Endothelial cell of umbilical vein (primary cell): ENCODE measurements around the gene ZC3H18. TPM values are rescaled to one million over a fixed set of nuclear protein-coding genes. Genes with fewer than 3 reads are reported as not detected.

Source experiments
- BruUV-seq: library from RNA; stranded (reverse); fragments of 400-500 nt; replicated peaks from 2 replicates; lab custom pipeline; 2021; lab: Mats Ljungman, UMichigan
- CTCF ChIA-PET: fragments of 300-600, 350-600 bp; sonication (Branson Sonifier 250); formaldehyde crosslinking; loops from one replicate; lab custom pipeline; 2021; ENCODE audit warnings: antibody characterized with exemption, inconsistent platforms; lab: Charles Lee
- POLR2A ChIA-PET: fragments of 300-600, 350-600 bp; sonication (Branson Sonifier 250); formaldehyde crosslinking; loops from one replicate; lab custom pipeline; 2021; ENCODE audit warnings: antibody characterized with exemption, inconsistent platforms; lab: Charles Lee
- DNase-seq: peaks from one replicate; pipeline ENCODE4 v3.0.0-alpha.2; 2011; ENCODE audit warnings: low read depth, low spot score
- FAIRE-seq: peaks from 2 replicates; lab custom pipeline; 2011; peaks lifted over from hg19 to GRCh38; lab: Jason Lieb, UNC
- H2AFZ ChIP-seq: 2 replicates; pipeline ENCODE4 v1.6.0; 2012; ENCODE audit warnings: low read depth, low read length, control low read depth, inconsistent platforms
- H3K27ac ChIP-seq: 2 replicates; pipeline ENCODE4 v1.5.1; 2011; ENCODE audit warnings: low read depth, mild to moderate bottlenecking, control low read depth, low read length, moderate library complexity; ENCODE audit not compliant: insufficient read depth
- H3K27me3 ChIP-seq, 2 experiments: 2 replicates each; pipeline versions ENCODE4 v1.6.0 to v1.6.1; 2011; ENCODE audit warnings: low read length in 2 of 2, mixed read lengths in 1 of 2; ENCODE audit not compliant: control insufficient read depth in 2 of 2, insufficient read depth in 2 of 2
- H3K36me3 ChIP-seq, 2 experiments: 2 replicates in 1 of 2; 3 replicates in 1 of 2; pipeline ENCODE4 v1.5.1; 2011; ENCODE audit warnings: low read length in 2 of 2, mild to moderate bottlenecking in 1 of 2, moderate library complexity in 1 of 2; ENCODE audit not compliant: control insufficient read depth in 2 of 2, insufficient read depth in 2 of 2; ENCODE audit errors: extremely low read depth in 1 of 2
- H3K4me1 ChIP-seq: 3 replicates; pipeline ENCODE4 v1.5.1; 2011; ENCODE audit warnings: mild to moderate bottlenecking, low read length; ENCODE audit not compliant: control insufficient read depth, insufficient read depth; ENCODE audit errors: extremely low read depth
- H3K4me2 ChIP-seq: 2 replicates; pipeline ENCODE4 v1.6.1; 2011; ENCODE audit warnings: low read length, control low read depth, mixed read lengths; ENCODE audit not compliant: insufficient read depth
- H3K4me3 ChIP-seq, 3 experiments: fragments of 200-600 bp in 1 of 3; sonication (generic), shearing (Covaris generic) in 1 of 3; replicated peaks in 1 of 3; 2 replicates each; pipeline ENCODE4 v1.5.1; 2011 to 2016; ENCODE audit warnings: control low read depth in 3 of 3, low read length in 3 of 3, mild to moderate bottlenecking in 2 of 3, inconsistent platforms in 1 of 3, low read depth in 1 of 3, moderate library complexity in 1 of 3; ENCODE audit not compliant: insufficient read depth in 1 of 3
- H3K79me2 ChIP-seq: 2 replicates; pipeline ENCODE4 v1.6.0; 2012; ENCODE audit warnings: low read length, inconsistent platforms; ENCODE audit not compliant: control insufficient read depth, insufficient read depth
- H3K9ac ChIP-seq: replicated peaks from 2 replicates; pipeline ENCODE3; 2011; ENCODE audit warnings: low read length, control low read depth; ENCODE audit not compliant: insufficient read depth; ENCODE audit errors: extremely low read depth
- H3K9me1 ChIP-seq: replicated peaks from 3 replicates; pipeline ENCODE4 v1.6.0; 2011; ENCODE audit warnings: mild to moderate bottlenecking, low read length; ENCODE audit not compliant: control insufficient read depth, insufficient read depth; ENCODE audit errors: extremely low read depth
- H3K9me3 ChIP-seq: replicated peaks from 2 replicates; pipeline ENCODE4 v1.5.1; 2012; ENCODE audit warnings: low read length, inconsistent platforms; ENCODE audit not compliant: control insufficient read depth, insufficient read depth
- H4K20me1 ChIP-seq: replicated peaks from 2 replicates; pipeline ENCODE3; 2011; ENCODE audit warnings: mild to moderate bottlenecking, low read length; ENCODE audit not compliant: control insufficient read depth, insufficient read depth; ENCODE audit errors: extremely low read depth
- EZH2 ChIP-seq: IDR thresholded peaks from 2 replicates; pipeline ENCODE4 v1.6.1; 2012; ENCODE audit warnings: borderline replicate concordance, low read depth, mild to moderate bottlenecking, moderate library complexity, low read length, inconsistent platforms; ENCODE audit not compliant: severe bottlenecking
- FOS ChIP-seq: IDR thresholded peaks from 2 replicates; pipeline ENCODE4 v1.6.1; 2011; ENCODE audit warnings: mild to moderate bottlenecking, low read length, moderate library complexity, borderline replicate concordance; ENCODE audit not compliant: insufficient read depth
- GATA2 ChIP-seq: IDR thresholded peaks from 2 replicates; pipeline ENCODE4 v1.7.0; 2011; ENCODE audit warnings: low read depth, mild to moderate bottlenecking, moderate library complexity, mixed read lengths, low read length; ENCODE audit not compliant: insufficient read length, insufficient read depth
- JUN ChIP-seq: IDR thresholded peaks from 2 replicates; pipeline ENCODE4 v1.6.1; 2011; ENCODE audit warnings: borderline replicate concordance, low read depth; ENCODE audit not compliant: insufficient read length, insufficient read depth
- MYC ChIP-seq: IDR thresholded peaks from one replicate; pipeline ENCODE4 v1.6.1; 2011; ENCODE audit warnings: mild to moderate bottlenecking, low read depth, low read length
- POLR2A ChIP-seq: IDR thresholded peaks from 2 replicates; pipeline ENCODE4 v1.6.1; 2012; ENCODE audit warnings: low read depth, mild to moderate bottlenecking, control low read depth, low read length
- POLR2AphosphoS5 ChIP-seq: IDR thresholded peaks from 2 replicates; pipeline ENCODE4 v1.6.1; 2012; ENCODE audit warnings: low read depth, mild to moderate bottlenecking, control low read depth, low read length, moderate library complexity; ENCODE audit not compliant: insufficient read depth
- dilution Hi-C: fragments of 300-500 bp; cut with MboI; formaldehyde crosslinking; loops from one replicate; pipeline ENCODE4 v1.15.0; 2019; ENCODE audit warnings: low sequenced_read_pairs; ENCODE audit not compliant: extremely low pct_ligation_motif_present
- intact Hi-C: fragments of 100-400 bp; cut with micrococcal nuclease; formaldehyde crosslinking; loops from one replicate; pipeline ENCODE4 v1.10.0; 2022
- polyA plus RNA-seq, 4 experiments: library from polyadenylated mRNA; depleted of rRNA in 3 of 4; stranded (reverse) in 3 of 4; unstranded in 1 of 4; fragments of >200 nt; gene quantifications; 2 replicates each; pipeline versions ENCODE4 v1.2.1 to v1.2.3, GENCODE V29; 2011 to 2012; ENCODE audit warnings: missing spikeins in 1 of 4
- total RNA-seq: library from RNA; stranded (reverse); gene quantifications from 2 replicates; pipeline ENCODE4 v1.2.3, GENCODE V29; 2021
- TF ChIP-seq, protein P1 (sequence below), 2 donors: IDR thresholded peaks; 1 replicate in 1 of 2; 2 replicates in 1 of 2; pipeline ENCODE4 v1.5.1; 2011; ENCODE audit warnings: low read length in 2 of 2, mild to moderate bottlenecking in 2 of 2, moderate library complexity in 2 of 2, control low read depth in 1 of 2, inconsistent platforms in 1 of 2, low read depth in 1 of 2; ENCODE audit not compliant: insufficient read depth in 1 of 2; ENCODE audit errors: extremely low read depth in 1 of 2
- TF ChIP-seq, protein P2 (sequence below): IDR thresholded peaks from 2 replicates; pipeline ENCODE4 v1.6.1; 2011; ENCODE audit not compliant: insufficient read depth, insufficient read length

The ZC3H18 gene
- total and polyA plus RNA-seq, 2 donors (not counting 3 experiments of a cell fraction or from before 2014, with no cell fraction given), result 12.1 to 52.8 TPM

DNA sequence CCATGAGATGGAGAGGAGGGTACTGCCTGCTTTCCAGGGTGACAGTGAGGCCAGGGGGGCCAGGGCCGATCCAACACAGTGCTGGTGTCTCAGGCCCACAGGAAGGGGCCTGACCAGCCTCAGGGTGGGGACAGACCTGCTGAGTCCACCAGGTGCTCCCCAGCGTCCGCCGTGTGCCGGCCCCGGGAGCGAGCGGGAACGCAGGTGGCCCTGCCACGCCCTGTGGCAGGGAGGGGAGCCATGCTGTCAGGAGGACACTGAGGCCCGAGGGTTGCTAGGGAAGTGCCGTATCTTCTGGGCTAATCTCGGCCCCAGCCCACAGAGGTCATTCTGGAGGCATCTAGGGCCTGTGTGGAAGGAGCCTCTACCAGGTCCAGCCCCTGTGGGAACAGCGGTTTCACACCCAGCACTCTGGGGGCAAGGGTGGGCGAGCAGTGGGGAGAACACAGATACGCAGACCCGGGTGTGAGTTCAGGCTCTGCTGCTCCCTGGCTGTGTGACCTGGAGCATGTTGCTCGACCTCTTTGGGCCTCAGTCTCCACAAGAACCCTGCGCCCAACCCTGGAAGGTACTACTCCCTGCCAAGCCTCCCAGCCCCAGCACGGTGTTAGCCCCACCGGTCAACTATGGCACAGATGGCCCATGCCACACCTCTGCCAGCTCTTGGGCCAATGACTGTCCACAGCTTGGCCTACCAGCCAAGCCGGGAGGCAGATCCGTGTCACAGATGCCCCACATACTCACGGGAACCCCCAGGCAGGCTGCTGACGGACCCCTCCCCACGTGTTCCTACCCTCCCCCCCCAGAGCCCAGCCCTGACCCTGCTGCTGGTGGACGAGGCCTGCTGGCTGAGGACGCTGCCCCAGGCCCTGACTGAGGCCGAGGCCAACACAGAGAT is 43.9 kb upstream of the ZC3H18 start:
- POLR2A ChIA-PET, result interaction anchor here (0.7 kb wide), 1 partner anchor 843 kb away, joined by 3 read pairs; no protein-coding TSS in a partner anchor
- Histone ChIP-seq H4K20me1 (no peaks in the 10 kb centered on the region), H3K36me3 (no peaks in the 10 kb centered on the region), H2AFZ (no peak overlapping the region), H3K4me2 (no peak overlapping the region), H3K9me1 (no peaks in the 10 kb centered on the region), H3K4me1 (peaks cover 20% of the 10 kb centered on the region), H3K27me3 (no peaks in the 10 kb centered on the region), H3K9ac (no peak overlapping the region), H3K9me3 (no peaks in the 10 kb centered on the region), H3K4me3 (no peak overlapping the region), H3K79me2 (no peaks in the 10 kb centered on the region), H3K27ac (peak overlapping the region; percentile 10)
- TF ChIP-seq, protein P1, sequence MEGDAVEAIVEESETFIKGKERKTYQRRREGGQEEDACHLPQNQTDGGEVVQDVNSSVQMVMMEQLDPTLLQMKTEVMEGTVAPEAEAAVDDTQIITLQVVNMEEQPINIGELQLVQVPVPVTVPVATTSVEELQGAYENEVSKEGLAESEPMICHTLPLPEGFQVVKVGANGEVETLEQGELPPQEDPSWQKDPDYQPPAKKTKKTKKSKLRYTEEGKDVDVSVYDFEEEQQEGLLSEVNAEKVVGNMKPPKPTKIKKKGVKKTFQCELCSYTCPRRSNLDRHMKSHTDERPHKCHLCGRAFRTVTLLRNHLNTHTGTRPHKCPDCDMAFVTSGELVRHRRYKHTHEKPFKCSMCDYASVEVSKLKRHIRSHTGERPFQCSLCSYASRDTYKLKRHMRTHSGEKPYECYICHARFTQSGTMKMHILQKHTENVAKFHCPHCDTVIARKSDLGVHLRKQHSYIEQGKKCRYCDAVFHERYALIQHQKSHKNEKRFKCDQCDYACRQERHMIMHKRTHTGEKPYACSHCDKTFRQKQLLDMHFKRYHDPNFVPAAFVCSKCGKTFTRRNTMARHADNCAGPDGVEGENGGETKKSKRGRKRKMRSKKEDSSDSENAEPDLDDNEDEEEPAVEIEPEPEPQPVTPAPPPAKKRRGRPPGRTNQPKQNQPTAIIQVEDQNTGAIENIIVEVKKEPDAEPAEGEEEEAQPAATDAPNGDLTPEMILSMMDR (IDR thresholded peaks at IDR 0.05; ENCODE audit: extremely low read depth in 1 of 2, insufficient read depth in 1 of 2, low read depth in 1 of 2, low read length in 2 of 2), result no peak
- TF ChIP-seq GATA2 (no peak), EZH2 (no peak), MYC (no peak), FOS (no peak), POLR2A (no peak), JUN (no peak), POLR2AphosphoS5 (no peak)
- TF ChIP-seq, protein P2, sequence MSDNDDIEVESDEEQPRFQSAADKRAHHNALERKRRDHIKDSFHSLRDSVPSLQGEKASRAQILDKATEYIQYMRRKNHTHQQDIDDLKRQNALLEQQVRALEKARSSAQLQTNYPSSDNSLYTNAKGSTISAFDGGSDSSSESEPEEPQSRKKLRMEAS, result no peak
- FAIRE-seq (no peak), DNase-seq (no peak)
- CTCF ChIA-PET, result interaction anchor here (1.0 to 1.9 kb wide), 6 partner anchors 29 to 87 kb away, joined by 3 to 18 read pairs (median 4); no protein-coding TSS in a partner anchor
- intact Hi-C loops (loop anchor here (2.0 kb wide), 2 partner anchors 37 to 73 kb away; partner anchors contain the start of gene ZFPM1), dilution Hi-C loops (no loop called here)
- no TSS peak for BruUV-seq
